IMR-90 (cell line): ENCODE measurements around the gene RAB3A. TPM values are rescaled to one million over a fixed set of nuclear protein-coding genes. Genes with fewer than 3 reads are reported as not detected.

Experiments used
- ATAC-seq: fragments of 200-7000 bp; cut with Tn5 transposase; 2 replicates; pipeline ENCODE4 v1.9.1; 2020; ENCODE audit warnings: low read depth, mild to moderate bottlenecking, moderate library complexity
- BruUV-seq: library from RNA; stranded (reverse); fragments of 400-500 nt; replicated peaks from 2 replicates; lab custom pipeline; 2021; lab: Mats Ljungman, UMichigan
- CTCF ChIA-PET: fragments of 300-600 bp; formaldehyde crosslinking; extraction: SDS; loops from one replicate; lab custom pipeline; 2021; ENCODE audit warnings: antibody characterized with exemption; lab: Yijun Ruan, JAX
- POLR2A ChIA-PET: fragments of 300-600 bp; sonication (Branson Sonifier 250); formaldehyde crosslinking; loops from one replicate; lab custom pipeline; 2022; ENCODE audit warnings: antibody characterized with exemption; ENCODE audit not compliant: unreplicated experiment; lab: Charles Lee
- DNase-seq: peaks from one replicate; pipeline ENCODE4 v3.0.0; 2013
- H2AFZ ChIP-seq: replicated peaks from 2 replicates; pipeline ENCODE3; 2013; ENCODE audit warnings: low read length, mild to moderate bottlenecking; ENCODE audit not compliant: poor library complexity
- H2AK5ac ChIP-seq: 2 replicates; pipeline ENCODE4 v1.6.1; 2013; ENCODE audit warnings: low read depth, low read length, inconsistent platforms
- H2AK9ac ChIP-seq: replicated peaks from 2 replicates; pipeline ENCODE3; 2013; ENCODE audit warnings: mild to moderate bottlenecking, low read depth, low read length, moderate library complexity; ENCODE audit not compliant: poor library complexity
- H2BK120ac ChIP-seq: 2 replicates; pipeline ENCODE4 v1.6.1; 2013; ENCODE audit warnings: low read depth, low read length, inconsistent platforms
- H2BK15ac ChIP-seq: 3 replicates; pipeline ENCODE4 v1.6.1; 2013; ENCODE audit warnings: low read depth, low read length, inconsistent platforms
- H2BK20ac ChIP-seq: 2 replicates; pipeline ENCODE4 v1.6.1; 2013; ENCODE audit warnings: low read depth, mild to moderate bottlenecking, inconsistent platforms, low read length, moderate library complexity
- H2BK5ac ChIP-seq: 2 replicates; pipeline ENCODE4 v1.6.1; 2013; ENCODE audit warnings: mild to moderate bottlenecking, low read depth, low read length, inconsistent platforms; ENCODE audit not compliant: poor library complexity, severe bottlenecking
- H3K14ac ChIP-seq: replicated peaks from 2 replicates; pipeline ENCODE4 v1.6.1; 2013; ENCODE audit warnings: low read depth, low read length, inconsistent platforms
- H3K18ac ChIP-seq: 2 replicates; pipeline ENCODE4 v1.6.1; 2013; ENCODE audit warnings: low read depth, low read length, control low read depth
- H3K23ac ChIP-seq: 2 replicates; pipeline ENCODE4 v1.6.1; 2013; ENCODE audit warnings: low read depth, low read length, inconsistent platforms
- H3K27ac ChIP-seq: 2 replicates; pipeline ENCODE4 v1.5.1; 2013; ENCODE audit warnings: mild to moderate bottlenecking, control low read depth, low read length; ENCODE audit not compliant: insufficient read depth
- H3K27me3 ChIP-seq: 2 replicates; pipeline ENCODE4 v1.6.1; 2013; ENCODE audit warnings: low read length; ENCODE audit not compliant: control insufficient read depth, insufficient read depth
- H3K36me3 ChIP-seq: 2 replicates; pipeline ENCODE4 v1.6.1; 2013; ENCODE audit warnings: low read length, mixed read lengths; ENCODE audit not compliant: control insufficient read depth, insufficient read depth
- H3K4ac ChIP-seq: 2 replicates; pipeline ENCODE4 v1.6.1; 2013; ENCODE audit warnings: low read depth, low read length, inconsistent platforms
- H3K4me1 ChIP-seq: 2 replicates; pipeline ENCODE4 v1.6.1; 2013; ENCODE audit warnings: low read length, mixed read lengths; ENCODE audit not compliant: control insufficient read depth, insufficient read depth
- H3K4me2 ChIP-seq: 2 replicates; pipeline ENCODE4 v1.6.1; 2013; ENCODE audit warnings: low read depth, mild to moderate bottlenecking, control low read depth, low read length, moderate library complexity
- H3K4me3 ChIP-seq: 2 replicates; pipeline ENCODE4 v1.5.1; 2013; ENCODE audit warnings: low read depth, mild to moderate bottlenecking, control low read depth, low read length, moderate library complexity; ENCODE audit not compliant: insufficient read depth
- H3K56ac ChIP-seq: 2 replicates; pipeline ENCODE4 v1.6.1; 2013; ENCODE audit warnings: low read length, inconsistent platforms; ENCODE audit not compliant: insufficient read depth; ENCODE audit errors: extremely low read depth
- H3K79me1 ChIP-seq, 2 experiments: 2 replicates each; pipeline ENCODE4 v1.6.1; 2013; ENCODE audit warnings: low read length in 2 of 2, inconsistent platforms in 1 of 2, low read depth in 1 of 2
- H3K9ac ChIP-seq: 2 replicates; pipeline ENCODE4 v1.6.1; 2013; ENCODE audit warnings: low read depth, low read length, control low read depth
- H3K9me1 ChIP-seq: 2 replicates; pipeline ENCODE4 v1.6.1; 2013; ENCODE audit warnings: low read length, inconsistent platforms; ENCODE audit not compliant: insufficient read depth
- H3K9me3 ChIP-seq: 2 replicates; pipeline ENCODE4 v1.6.1; 2013; ENCODE audit warnings: low read length; ENCODE audit not compliant: control insufficient read depth, insufficient read depth
- H4K20me1 ChIP-seq: 2 replicates; pipeline ENCODE4 v1.6.1; 2013; ENCODE audit warnings: low read length, inconsistent platforms; ENCODE audit not compliant: insufficient read depth
- H4K5ac ChIP-seq: 2 replicates; pipeline ENCODE4 v1.6.1; 2013; ENCODE audit warnings: mild to moderate bottlenecking, low read depth, low read length, control low read depth
- H4K8ac ChIP-seq, 2 experiments: 2 replicates each; pipeline ENCODE4 v1.6.1; 2013; ENCODE audit warnings: low read depth in 2 of 2, low read length in 2 of 2, control low read depth in 1 of 2, inconsistent platforms in 1 of 2
- H4K91ac ChIP-seq: 2 replicates; pipeline ENCODE4 v1.6.1; 2013; ENCODE audit warnings: low read depth, low read length, inconsistent platforms; ENCODE audit not compliant: insufficient read depth
- NFE2L2 ChIP-seq: fragments of 150-350 bp; IDR thresholded peaks from 2 replicates; pipeline ENCODE4 v1.6.1; 2016; ENCODE audit warnings: low read depth, mild to moderate bottlenecking, low read length
- POLR2A ChIP-seq: IDR thresholded peaks from 2 replicates; pipeline ENCODE4 v1.6.1; 2012; ENCODE audit warnings: mild to moderate bottlenecking, low read depth, low read length
- RAD21 ChIP-seq: IDR thresholded peaks from 2 replicates; pipeline ENCODE4 v1.6.1; 2012; ENCODE audit warnings: low read length, improper control_type of control experiment
- RFX5 ChIP-seq: IDR thresholded peaks from 2 replicates; pipeline ENCODE4 v1.8.0; 2012; ENCODE audit warnings: low read depth, mild to moderate bottlenecking, low read length, moderate library complexity
- WGBS, 2 experiments: methylation state at CpG; one replicate each; pipeline versions ENCODE4 v1.1.5 to v1.1.7; 2013; ENCODE audit warnings: missing lambda C conversion rate in 2 of 2; ENCODE audit not compliant: insufficient read length in 1 of 2; ENCODE audit errors: extremely low coverage in 2 of 2; 5-methylcytosine and 5-hydroxymethylcytosine counted together
- dilution Hi-C: fragments of 300-500 bp; cut with HindIII; formaldehyde crosslinking; loops from one replicate; pipeline ENCODE4 v1.14.3; 2018; ENCODE audit warnings: low sequenced_read_pairs; ENCODE audit not compliant: unreplicated experiment
- in situ Hi-C: fragments of 300-500 bp; cut with MboI; formaldehyde crosslinking; loops from 3 replicates; pipeline ENCODE4 v1.14.3; 2019; ENCODE audit warnings: low sequenced_read_pairs, inconsistent platforms, mixed read lengths
- intact Hi-C: fragments of 100-400 bp; cut with micrococcal nuclease; formaldehyde crosslinking; loops from 2 replicates; pipeline ENCODE4 v1.10.0; 2022
- polyA plus RNA-seq, 3 experiments: library from polyadenylated mRNA; depleted of rRNA; stranded (reverse); fragments of >200 nt; gene quantifications; 2 replicates each; pipeline ENCODE4 v1.2.3, GENCODE V29; 2012; ENCODE audit warnings: low replicate concordance in 1 of 3
- total RNA-seq: library from RNA; depleted of rRNA; stranded (reverse); fragments of >200 nt; gene quantifications from 2 replicates; pipeline ENCODE4 v1.2.3, GENCODE V29; 2012
- TF ChIP-seq, protein P1 (sequence below): fragments of 150-350 bp; IDR thresholded peaks from 2 replicates; pipeline ENCODE4 v1.6.1; 2016; ENCODE audit warnings: low read depth, mild to moderate bottlenecking, low read length, moderate library complexity, borderline replicate concordance

RAB3A gene
- total and polyA plus RNA-seq, 2 of the 4 experiments (the other 2 are of a cell fraction), result 3.0 to 13.6 TPM

GRCh38 chr19:18157465-18158063, 46.3 kb downstream of the RAB3A start:
- ChIA-PET CTCF (no interaction called here), POLR2A (no interaction called here)
- H4K5ac ChIP-seq, result no peak overlapping the region
- H2BK15ac ChIP-seq, result no peak overlapping the region
- no peak overlapping the region for H3K18ac ChIP-seq
- dilution Hi-C loops, result no loop called here
- no peaks in the 10 kb centered on the region for H3K9me3 ChIP-seq
- H3K9ac ChIP-seq, result no peak overlapping the region
- H2AK9ac ChIP-seq, result peak overlapping the region; percentile 96
- H3K27ac ChIP-seq, result no peak overlapping the region
- H2AFZ ChIP-seq, result peak overlapping the region; percentile 70
- H3K79me1 ChIP-seq, result peaks cover 21 to 55% of the 10 kb centered on the region in 2 experiments
- DNase-seq, result no peak
- H4K20me1 ChIP-seq, result peaks cover 27% of the 10 kb centered on the region
- no TSS peak for BruUV-seq
- peaks cover 11% of the 10 kb centered on the region for H3K9me1 ChIP-seq
- no peak overlapping the region for H3K23ac ChIP-seq
- H3K36me3 ChIP-seq, result peaks cover 21% of the 10 kb centered on the region
- peak overlapping the region in 1 of 2 experiments; percentile 65; a peak in 2 of 4 replicates for H4K8ac ChIP-seq
- H3K4me2 ChIP-seq, result no peak overlapping the region; the same call in 1 of the 2 replicates
- TF ChIP-seq NFE2L2 (no peak), POLR2A (no peak), RAD21 (no peak), RFX5 (no peak)
- TF ChIP-seq, protein P1, sequence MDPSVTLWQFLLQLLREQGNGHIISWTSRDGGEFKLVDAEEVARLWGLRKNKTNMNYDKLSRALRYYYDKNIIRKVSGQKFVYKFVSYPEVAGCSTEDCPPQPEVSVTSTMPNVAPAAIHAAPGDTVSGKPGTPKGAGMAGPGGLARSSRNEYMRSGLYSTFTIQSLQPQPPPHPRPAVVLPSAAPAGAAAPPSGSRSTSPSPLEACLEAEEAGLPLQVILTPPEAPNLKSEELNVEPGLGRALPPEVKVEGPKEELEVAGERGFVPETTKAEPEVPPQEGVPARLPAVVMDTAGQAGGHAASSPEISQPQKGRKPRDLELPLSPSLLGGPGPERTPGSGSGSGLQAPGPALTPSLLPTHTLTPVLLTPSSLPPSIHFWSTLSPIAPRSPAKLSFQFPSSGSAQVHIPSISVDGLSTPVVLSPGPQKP, result no peak
- H3K4me1 ChIP-seq, result peaks cover 20% of the 10 kb centered on the region
- no peak overlapping the region for H2BK5ac ChIP-seq
- in situ Hi-C loops, result no loop called here
- H2BK120ac ChIP-seq, result no peak overlapping the region
- 0 out of 2 replicates have a peak overlapping the region, but pooled peaks have one; percentile 16 for H2BK20ac ChIP-seq
- H2AK5ac ChIP-seq, result peak overlapping the region; percentile 37; the same call in 1 of the 2 replicates
- intact Hi-C loops, result loop anchor here (10.0 kb wide), 1 partner anchor 153 kb away; the partner anchor contains the start of gene ARRDC2
- H3K56ac ChIP-seq, result no peak overlapping the region
- H3K4me3 ChIP-seq, result no peak overlapping the region
- no peak overlapping the region; the same call in 1 of the 2 replicates for H3K4ac ChIP-seq
- H3K14ac ChIP-seq, result no peak overlapping the region
- ATAC-seq, result no peak
- 80% methylated on average over 3 of the region's 18 CpGs; no CpG with 5 or more reads in 1 of the 2 experiments for WGBS, 2 experiments
- H4K91ac ChIP-seq, result no peak overlapping the region
- no peaks in the 10 kb centered on the region for H3K27me3 ChIP-seq
